Hepatocyte (in vitro differentiated cells): Measurements from ENCODE around the gene PRKCZ.
"Not testable (repeated sequence)": the region's sequence is repeated elsewhere in the genome, so short reads cannot be mapped to it uniquely, and the experiment has no call there.

ENCODE experiments used
- EZH2 ChIP-seq: fragments of 200-600 bp; sonication (generic); IDR thresholded peaks from 2 replicates; pipeline ENCODE4 v1.6.1; 2016; ENCODE audit warnings: antibody characterized with exemption, mild to moderate bottlenecking, borderline replicate concordance
- EZH2phosphoT487 ChIP-seq: fragments of 200-600 bp; sonication (generic); IDR thresholded peaks from one replicate; pipeline ENCODE4 v1.6.1; 2018; ENCODE audit warnings: antibody characterized with exemption, mild to moderate bottlenecking, low read depth, moderate library complexity; ENCODE audit not compliant: unreplicated experiment, severe bottlenecking
- TF ChIP-seq, protein P1 (sequence below): fragments of 200-600 bp; sonication (generic); IDR thresholded peaks from 2 replicates; pipeline ENCODE4 v1.5.1; 2016; ENCODE audit warnings: antibody characterized with exemption, mild to moderate bottlenecking; ENCODE audit not compliant: poor library complexity

DNA sequence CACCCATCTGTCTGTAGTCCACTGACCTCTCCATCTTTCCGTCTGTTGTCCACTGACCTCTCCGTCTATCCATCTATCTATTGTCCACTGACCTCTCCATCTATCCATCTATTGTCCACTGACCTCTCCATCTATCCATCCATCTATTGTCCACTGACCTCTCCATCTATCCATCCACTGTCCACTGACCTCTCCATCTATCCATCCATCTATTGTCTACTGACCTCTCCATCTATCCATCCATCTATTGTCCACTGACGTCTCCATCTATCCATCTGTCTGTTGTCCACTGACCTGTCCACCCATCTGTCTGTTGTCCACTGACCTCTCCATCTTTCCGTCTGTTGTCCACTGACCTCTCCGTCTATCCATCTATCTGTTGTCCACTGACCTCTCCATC lies 97.7 kb downstream of the PRKCZ start:
- TF ChIP-seq, protein P1, sequence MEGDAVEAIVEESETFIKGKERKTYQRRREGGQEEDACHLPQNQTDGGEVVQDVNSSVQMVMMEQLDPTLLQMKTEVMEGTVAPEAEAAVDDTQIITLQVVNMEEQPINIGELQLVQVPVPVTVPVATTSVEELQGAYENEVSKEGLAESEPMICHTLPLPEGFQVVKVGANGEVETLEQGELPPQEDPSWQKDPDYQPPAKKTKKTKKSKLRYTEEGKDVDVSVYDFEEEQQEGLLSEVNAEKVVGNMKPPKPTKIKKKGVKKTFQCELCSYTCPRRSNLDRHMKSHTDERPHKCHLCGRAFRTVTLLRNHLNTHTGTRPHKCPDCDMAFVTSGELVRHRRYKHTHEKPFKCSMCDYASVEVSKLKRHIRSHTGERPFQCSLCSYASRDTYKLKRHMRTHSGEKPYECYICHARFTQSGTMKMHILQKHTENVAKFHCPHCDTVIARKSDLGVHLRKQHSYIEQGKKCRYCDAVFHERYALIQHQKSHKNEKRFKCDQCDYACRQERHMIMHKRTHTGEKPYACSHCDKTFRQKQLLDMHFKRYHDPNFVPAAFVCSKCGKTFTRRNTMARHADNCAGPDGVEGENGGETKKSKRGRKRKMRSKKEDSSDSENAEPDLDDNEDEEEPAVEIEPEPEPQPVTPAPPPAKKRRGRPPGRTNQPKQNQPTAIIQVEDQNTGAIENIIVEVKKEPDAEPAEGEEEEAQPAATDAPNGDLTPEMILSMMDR, result not testable (repeated sequence)
- not testable (repeated sequence) for TF ChIP-seq EZH2phosphoT487, EZH2
